A549 (cell line): Measurements from ENCODE around the gene MTPN. TPM values are rescaled to one million over a fixed set of nuclear protein-coding genes. Genes with fewer than 3 reads are reported as not detected.

Experiments used
- ATAC-seq, 2 experiments: fragments of 200-7000 bp in 1 of 2; fragments of >200 bp in 1 of 2; cut with Nextera tagmentation in 1 of 2; cut with Tn5 transposase in 1 of 2; 3 replicates each; pipeline versions ENCODE4 v1.8.0 to v1.9.1; 2018 to 2020; ENCODE audit warnings: mild to moderate bottlenecking in 1 of 2, moderate library complexity in 1 of 2
- CTCF ChIA-PET: fragments of 300-600 bp; sonication (Branson Sonifier 250); formaldehyde crosslinking; extraction: SDS; loops from one replicate; lab custom pipeline; 2021; ENCODE audit warnings: antibody characterized with exemption, inconsistent platforms; lab: Yijun Ruan, JAX
- POLR2A ChIA-PET: fragments of 350-600 bp; formaldehyde crosslinking; extraction: SDS; loops from one replicate; lab custom pipeline; 2021; ENCODE audit warnings: antibody characterized with exemption, inconsistent platforms; lab: Yijun Ruan, JAX
- DNase-seq, 2 experiments: peaks; one replicate each; pipeline versions ENCODE4 v3.0.0 to v3.0.0-alpha.2; 2011 to 2016; ENCODE audit warnings: low read depth in 1 of 2, low spot score in 1 of 2
- FAIRE-seq: peaks from 2 replicates; lab custom pipeline; 2011; peaks lifted over from hg19 to GRCh38; lab: Jason Lieb, UNC
- H3K27ac ChIP-seq, 2 experiments: fragments of >200 bp; sonication (Bioruptor Twin); formaldehyde crosslinking; 3 replicates each; pipeline ENCODE4 v1.5.1; 2016 to 2017
- H3K4me1 ChIP-seq: fragments of >200 bp; sonication (Bioruptor Twin); formaldehyde crosslinking; 3 replicates; pipeline ENCODE4 v1.6.1; 2016
- H3K4me2 ChIP-seq: fragments of >200 bp; sonication (Bioruptor Twin); formaldehyde crosslinking; 3 replicates; pipeline ENCODE4 v1.6.1; 2016
- H3K4me3 ChIP-seq: fragments of >200 bp; sonication (Bioruptor Twin); formaldehyde crosslinking; 3 replicates; pipeline ENCODE4 v1.5.1; 2016
- H3K9me3 ChIP-seq: fragments of >200 bp; sonication (Bioruptor Twin); formaldehyde crosslinking; 3 replicates; pipeline ENCODE4 v1.6.1; 2016
- ATOH8 ChIP-seq: fragments of 250-450 bp; sonication (Bioruptor Pico); IDR thresholded peaks from 2 replicates; pipeline ENCODE4 v1.5.0; 2020; ENCODE audit warnings: low read depth, mild to moderate bottlenecking, moderate library complexity
- BCL3 ChIP-seq: fragments of >200 bp; sonication (Bioruptor Twin); formaldehyde crosslinking; IDR thresholded peaks from 3 replicates; pipeline ENCODE4 v1.6.1; 2016
- BHLHE40 ChIP-seq: IDR thresholded peaks from 2 replicates; pipeline ENCODE4 v1.6.1; 2012; ENCODE audit warnings: low read depth, low read length, inconsistent platforms
- CBX8 ChIP-seq: fragments of 200-600 bp; sonication (generic); IDR thresholded peaks from 2 replicates; pipeline ENCODE4 v1.6.1; 2016
- E2F6 ChIP-seq: IDR thresholded peaks from 2 replicates; pipeline ENCODE4 v1.6.1; 2012; ENCODE audit warnings: low read depth, borderline replicate concordance
- EHMT2 ChIP-seq: fragments of 200-600 bp; sonication (generic); IDR thresholded peaks from 2 replicates; pipeline ENCODE4 v1.6.1; 2016; ENCODE audit warnings: antibody characterized with exemption, low read depth, mild to moderate bottlenecking, moderate library complexity
- ELK1 ChIP-seq: fragments of 150-350 bp; IDR thresholded peaks from 2 replicates; pipeline ENCODE4 v1.6.1; 2014; ENCODE audit warnings: low read depth, mild to moderate bottlenecking, low read length
- EP300 ChIP-seq, 2 experiments: fragments of >200 bp; sonication (Bioruptor Twin); formaldehyde crosslinking; IDR thresholded peaks; 2 replicates in 1 of 2; 3 replicates in 1 of 2; pipeline ENCODE4 v1.6.1; 2016 to 2017
- ESRRA ChIP-seq: fragments of 150-350 bp; IDR thresholded peaks from 2 replicates; pipeline ENCODE4 v1.6.1; 2014; ENCODE audit warnings: mild to moderate bottlenecking, low read length, borderline replicate concordance
- FOSB ChIP-seq: fragments of 250-450 bp; sonication (Bioruptor Pico); IDR thresholded peaks from 2 replicates; pipeline ENCODE4 v1.5.0; 2020; ENCODE audit warnings: mild to moderate bottlenecking, moderate library complexity
- HDAC2 ChIP-seq: fragments of 200-600 bp; sonication (generic); IDR thresholded peaks from 2 replicates; pipeline ENCODE4 v1.6.1; 2016
- HMGXB4 ChIP-seq: fragments of 250-450 bp; sonication (Bioruptor Pico); IDR thresholded peaks from 2 replicates; pipeline ENCODE4 v1.5.0; 2021; ENCODE audit warnings: mild to moderate bottlenecking, moderate library complexity, borderline replicate concordance
- JUN ChIP-seq, 2 experiments: fragments of >200 bp; sonication (Bioruptor Twin); formaldehyde crosslinking; IDR thresholded peaks; 2 replicates in 1 of 2; 3 replicates in 1 of 2; pipeline ENCODE4 v1.6.1; 2016 to 2017
- JUNB ChIP-seq: fragments of >200 bp; sonication (Bioruptor Twin); formaldehyde crosslinking; IDR thresholded peaks from 2 replicates; pipeline ENCODE4 v1.6.1; 2016
- KDM1A ChIP-seq: fragments of 200-600 bp; sonication (generic); IDR thresholded peaks from 2 replicates; pipeline ENCODE4 v1.6.1; 2016; ENCODE audit warnings: low read depth, mild to moderate bottlenecking
- KDM5A ChIP-seq: fragments of 200-600 bp; sonication (generic); IDR thresholded peaks from 2 replicates; pipeline ENCODE4 v1.6.1; 2016; ENCODE audit warnings: antibody characterized with exemption, mild to moderate bottlenecking
- MAFK ChIP-seq: fragments of 450-650 bp; IDR thresholded peaks from 2 replicates; pipeline ENCODE4 v1.6.1; 2014; ENCODE audit not compliant: partially characterized antibody
- NFE2L2 ChIP-seq: fragments of 150-350 bp; conservative IDR thresholded peaks from 2 replicates; pipeline ENCODE4 v1.6.1; 2014; ENCODE audit warnings: low read length
- NPAS2 ChIP-seq: fragments of 250-450 bp; sonication (Bioruptor Pico); IDR thresholded peaks from 2 replicates; pipeline ENCODE4 v1.8.0; 2022; ENCODE audit warnings: mild to moderate bottlenecking, moderate library complexity, borderline replicate concordance
- NR3C1 ChIP-seq: fragments of >200 bp; sonication (Bioruptor Twin); formaldehyde crosslinking; IDR thresholded peaks from 3 replicates; pipeline ENCODE4 v1.6.1; 2017
- PBX3 ChIP-seq: IDR thresholded peaks from 2 replicates; pipeline ENCODE4 v1.6.1; 2012
- POLR2A ChIP-seq: IDR thresholded peaks from 2 replicates; pipeline ENCODE4 v1.6.1; 2012; ENCODE audit warnings: mild to moderate bottlenecking, low read length
- POLR2AphosphoS2 ChIP-seq: conservative IDR thresholded peaks from 2 replicates; pipeline ENCODE4 v1.6.1; 2012; ENCODE audit warnings: low read length, improper control_type of control experiment, inconsistent platforms
- RFX5 ChIP-seq: fragments of 450-650 bp; IDR thresholded peaks from 2 replicates; pipeline ENCODE4 v1.7.1; 2014; ENCODE audit warnings: antibody characterized with exemption, mild to moderate bottlenecking, moderate library complexity
- TP53 ChIP-seq: fragments of 250-450 bp; sonication (Bioruptor Pico); IDR thresholded peaks from 2 replicates; pipeline ENCODE4 v1.5.0; 2021; ENCODE audit warnings: mild to moderate bottlenecking, moderate library complexity
- ZSCAN20 ChIP-seq: fragments of 250-450 bp; sonication (Bioruptor Pico); IDR thresholded peaks from 2 replicates; pipeline ENCODE4 v1.8.0; 2022; ENCODE audit warnings: mild to moderate bottlenecking, moderate library complexity
- WGBS: methylation state at CpG from one replicate; pipeline ENCODE4 v1.1.6; 2017; ENCODE audit errors: missing lambda C conversion rate; 5-methylcytosine and 5-hydroxymethylcytosine counted together
- polyA plus RNA-seq, 4 experiments: library from polyadenylated mRNA; depleted of rRNA in 3 of 4; stranded (reverse); fragments of >200 nt; fragmentation: RNase III in 1 of 4; extraction: RNeasy Plus Mini Kit Qiagen cat#74134 plus additional on column Dnase treatment in 1 of 4; gene quantifications; 2 replicates in 3 of 4; 3 replicates in 1 of 4; pipeline ENCODE4 v1.2.3, GENCODE V29; 2011 to 2017

The MTPN gene
- polyA plus RNA-seq, 2 of the 4 experiments (the other 2 are of a cell fraction), result 147 to 206 TPM

- FAIRE-seq (no peak), ATAC-seq (no peak), DNase-seq (no peak)
- H3K9me3 ChIP-seq, result no peaks in the 10 kb centered on the region
- ChIA-PET POLR2A (no interaction called here), CTCF (interaction anchor here (0.8 kb wide), 1 partner anchor 13 kb away, joined by 3 read pairs; no protein-coding TSS in a partner anchor)
- no peak overlapping the region for H3K27ac ChIP-seq
- TF ChIP-seq BHLHE40, result no peak
- no peak for TF ChIP-seq KDM5A
- TF ChIP-seq NPAS2 (CRISPR knock-in tag), result no peak
- TF ChIP-seq POLR2AphosphoS2, result no peak
- no peak for TF ChIP-seq MAFK
- no peak for TF ChIP-seq RFX5
- TF ChIP-seq CBX8, result no peak
- no peak for TF ChIP-seq EHMT2
- no peak for TF ChIP-seq TP53
- peaks cover 8% of the 10 kb centered on the region; the same call in 1 of the 3 replicates for H3K4me1 ChIP-seq
- H3K4me3 ChIP-seq, result no peak overlapping the region
- H3K4me2 ChIP-seq, result no peak overlapping the region
Observed at GRCh38 chr7:135938086-135938485, 39.1 kb downstream of the MTPN start.

GRCh38 chr7:135936497-135937217 lies 40.5 kb downstream of the MTPN start:
- ChIA-PET POLR2A (no interaction called here), CTCF (no interaction called here)
- TF ChIP-seq NR3C1, result no peak
- no peak for TF ChIP-seq HDAC2
- TF ChIP-seq NFE2L2, result no peak
- FAIRE-seq, result no peak
- Histone ChIP-seq H3K4me2 (no peak overlapping the region), H3K4me1 (peaks cover 15% of the 10 kb centered on the region; the same call in 2 of the 3 replicates), H3K9me3 (no peaks in the 10 kb centered on the region), H3K4me3 (no peak overlapping the region), H3K27ac (no peak overlapping the region)
- DNase-seq, result no peak
- ATAC-seq, result no peak
- WGBS, result 61% methylated on average over 2 of the region's 2 CpGs

GRCh38 chr7:135934651-135935050 lies 42.5 kb downstream of the MTPN start:
- FAIRE-seq, result no peak

More at GRCh38 chr7:135934651-135935050, 42.5 kb downstream of the MTPN start:
- TF ChIP-seq KDM1A, result no peak
- no peak for TF ChIP-seq ZSCAN20 (CRISPR knock-in tag)
- TF ChIP-seq ESRRA, result no peak
- no peak for TF ChIP-seq EP300 (IDR thresholded peaks at IDR 0.05)
- no peak for TF ChIP-seq EHMT2
- no peak for TF ChIP-seq FOSB (CRISPR knock-in tag)
- no peak for TF ChIP-seq HMGXB4 (CRISPR knock-in tag)
- TF ChIP-seq POLR2A, result no peak
- TF ChIP-seq JUNB, result no peak
- TF ChIP-seq ELK1, result no peak
- TF ChIP-seq RFX5, result no peak
- TF ChIP-seq BCL3, result no peak
- TF ChIP-seq PBX3, result no peak
- no peak for TF ChIP-seq E2F6
- TF ChIP-seq ATOH8, result no peak
- no peak for TF ChIP-seq JUN (IDR thresholded peaks at IDR 0.05)
- Histone ChIP-seq H3K27ac (no peak overlapping the region), H3K4me3 (no peak overlapping the region), H3K4me1 (peaks cover 36% of the 10 kb centered on the region), H3K4me2 (no peak overlapping the region), H3K9me3 (no peaks in the 10 kb centered on the region)
- 83% methylated on average over 2 of the region's 2 CpGs for WGBS
- ChIA-PET CTCF (interaction anchor here (0.7 kb wide), 1 partner anchor 43 kb away, joined by 3 read pairs; no protein-coding TSS in a partner anchor), POLR2A (no interaction called here)
- DNase-seq (no peak), ATAC-seq (no peak)
